Measurements from ENCODE around the gene ARHGAP22. TPM values are rescaled to one million over a fixed set of nuclear protein-coding genes. Genes with fewer than 3 reads are reported as not detected.

Gene ARHGAP22
- total RNA-seq, 4 donors from 2014 or later, result 7.7 to 16.5 (median 14.3) TPM

DNA sequence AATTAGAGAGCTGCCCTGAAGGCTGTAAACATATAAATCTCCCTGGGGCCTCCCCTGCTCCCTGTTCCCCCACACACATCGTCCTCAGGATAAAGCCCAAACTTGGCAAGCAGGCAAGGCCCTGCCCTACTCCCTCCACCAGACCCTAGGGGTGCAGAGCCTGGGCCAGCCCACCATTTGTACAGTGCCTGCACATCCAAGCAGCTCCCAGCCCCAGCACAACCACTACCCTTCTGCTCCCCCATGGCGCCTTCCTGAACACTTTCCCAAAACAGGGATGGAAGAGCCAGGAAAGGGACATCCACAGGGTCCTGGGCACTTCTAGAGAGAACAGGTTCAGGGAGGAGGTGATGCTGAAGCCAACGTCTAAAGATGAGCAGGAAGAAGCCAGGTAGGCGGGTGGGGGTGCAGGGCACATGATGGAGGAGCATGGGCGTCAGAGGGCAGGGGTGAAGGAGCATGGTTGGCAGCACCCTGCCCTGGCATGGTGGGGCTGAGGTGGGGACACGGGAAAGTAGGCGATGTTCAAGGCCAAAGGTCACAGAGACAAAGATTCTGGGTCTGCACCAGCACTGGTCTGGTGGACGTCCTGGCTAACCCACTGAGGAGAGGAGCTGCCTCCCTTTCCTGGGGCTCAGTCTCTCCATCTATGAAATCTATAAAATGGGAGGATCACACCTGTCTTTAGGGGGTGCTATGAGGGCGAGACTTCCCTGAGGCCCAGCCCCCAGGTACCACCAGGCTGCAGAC, 140.6 kb downstream of the ARHGAP22 start:
- H3K9me3 ChIP-seq, result no peaks in the 10 kb centered on the region
- DNase-seq (ENCODE audit: low spot score in 2 of 2), result no peak
- peaks cover 0 to 4% (median 0%) of the 10 kb centered on the region in 4 donors for H3K4me1 ChIP-seq
- WGBS, 2 donors, result 82 to 87% methylated on average over 9 of the region's 9 CpGs
- H3K27me3 ChIP-seq, result peaks cover 0 to 20% of the 10 kb centered on the region in 2 donors
- H3K36me3 ChIP-seq, result no peaks in the 10 kb centered on the region
- H3K4me3 ChIP-seq, result no peak overlapping the region
- no peak overlapping the region for H3K27ac ChIP-seq
- TF ChIP-seq POLR2A (IDR thresholded peaks at IDR 0.05) (no peak), EP300 (IDR thresholded peaks at IDR 0.05) (no peak)
- TF ChIP-seq, protein P1, sequence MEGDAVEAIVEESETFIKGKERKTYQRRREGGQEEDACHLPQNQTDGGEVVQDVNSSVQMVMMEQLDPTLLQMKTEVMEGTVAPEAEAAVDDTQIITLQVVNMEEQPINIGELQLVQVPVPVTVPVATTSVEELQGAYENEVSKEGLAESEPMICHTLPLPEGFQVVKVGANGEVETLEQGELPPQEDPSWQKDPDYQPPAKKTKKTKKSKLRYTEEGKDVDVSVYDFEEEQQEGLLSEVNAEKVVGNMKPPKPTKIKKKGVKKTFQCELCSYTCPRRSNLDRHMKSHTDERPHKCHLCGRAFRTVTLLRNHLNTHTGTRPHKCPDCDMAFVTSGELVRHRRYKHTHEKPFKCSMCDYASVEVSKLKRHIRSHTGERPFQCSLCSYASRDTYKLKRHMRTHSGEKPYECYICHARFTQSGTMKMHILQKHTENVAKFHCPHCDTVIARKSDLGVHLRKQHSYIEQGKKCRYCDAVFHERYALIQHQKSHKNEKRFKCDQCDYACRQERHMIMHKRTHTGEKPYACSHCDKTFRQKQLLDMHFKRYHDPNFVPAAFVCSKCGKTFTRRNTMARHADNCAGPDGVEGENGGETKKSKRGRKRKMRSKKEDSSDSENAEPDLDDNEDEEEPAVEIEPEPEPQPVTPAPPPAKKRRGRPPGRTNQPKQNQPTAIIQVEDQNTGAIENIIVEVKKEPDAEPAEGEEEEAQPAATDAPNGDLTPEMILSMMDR (IDR thresholded peaks at IDR 0.05), result no peak

DNA sequence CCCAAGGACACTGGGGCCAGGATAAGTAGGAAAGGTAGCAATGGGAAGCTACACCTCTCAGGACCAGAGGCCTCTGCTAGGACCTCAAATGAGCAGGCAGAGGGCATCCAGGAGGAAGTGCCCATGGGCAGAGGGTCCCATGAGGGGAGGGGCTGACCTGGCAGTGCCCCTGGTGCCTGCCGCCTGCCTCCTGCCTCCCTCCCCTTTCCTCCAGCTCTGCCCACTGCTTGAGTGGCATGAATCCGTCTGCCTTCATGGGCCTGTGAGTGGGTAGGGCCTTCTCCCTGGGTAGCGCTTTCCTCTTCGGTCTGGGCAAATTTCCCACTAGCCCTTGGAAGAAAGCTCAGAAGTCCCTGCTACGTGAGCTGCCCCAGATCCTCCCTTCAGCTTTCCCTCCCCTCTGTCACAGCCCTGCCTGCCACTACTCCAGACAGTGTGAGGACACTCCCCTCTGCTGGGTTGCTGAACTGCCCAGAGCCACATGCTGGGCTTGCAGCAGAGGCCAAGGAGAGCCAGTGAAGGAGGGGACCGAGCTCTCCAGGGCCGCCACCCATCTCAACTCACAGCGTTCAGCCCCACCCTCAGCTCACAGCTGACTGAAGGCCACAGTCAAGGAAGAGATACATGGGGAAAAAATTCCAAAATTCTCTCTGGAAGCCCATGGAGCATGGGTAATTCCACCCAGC, 141.4 kb downstream of the ARHGAP22 start:
- no peaks in the 10 kb centered on the region for H3K9me3 ChIP-seq
- DNase-seq (ENCODE audit: low spot score in 2 of 2), result no peak
- no peaks in the 10 kb centered on the region for H3K36me3 ChIP-seq
- H3K4me3 ChIP-seq, result no peak overlapping the region
- H3K4me1 ChIP-seq, result peaks cover 0 to 4% (median 0%) of the 10 kb centered on the region in 4 donors
- 49 to 57% methylated on average over 8 of the region's 8 CpGs for WGBS, 2 donors
- H3K27ac ChIP-seq, result no peak overlapping the region
- TF ChIP-seq, protein P1 (IDR thresholded peaks at IDR 0.05), result no peak
- TF ChIP-seq POLR2A (IDR thresholded peaks at IDR 0.05) (no peak), EP300 (IDR thresholded peaks at IDR 0.05) (no peak)
- peaks cover 0 to 20% of the 10 kb centered on the region in 2 donors for H3K27me3 ChIP-seq

DNA sequence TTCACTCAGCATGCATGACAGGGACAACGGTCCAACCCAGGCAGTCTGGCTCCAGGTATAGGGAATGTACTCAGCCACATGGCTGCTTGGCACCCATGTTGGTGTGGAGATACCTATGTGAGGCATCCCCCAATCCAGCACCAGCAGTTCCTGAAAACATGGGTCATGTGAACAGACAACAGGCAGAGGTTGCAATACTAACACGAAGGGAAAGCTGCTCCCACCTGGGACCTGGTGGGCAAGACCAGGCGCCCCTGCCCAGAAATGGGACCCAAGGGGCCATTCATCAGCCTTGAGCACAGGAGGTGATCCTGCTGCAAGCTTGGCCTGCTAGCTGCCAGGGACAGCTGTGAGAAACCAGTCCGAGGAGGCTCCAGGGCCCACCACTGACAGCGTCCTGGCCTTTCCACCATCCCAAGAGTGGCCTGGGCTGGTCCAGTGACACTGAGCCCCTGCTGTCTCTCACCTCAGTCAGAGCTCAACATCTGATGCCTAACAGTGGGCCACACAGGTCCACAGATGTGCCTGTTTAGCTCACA, 142.3 kb downstream of the ARHGAP22 start:
- Histone ChIP-seq H3K9me3 (no peaks in the 10 kb centered on the region), H3K4me3 (no peak overlapping the region), H3K36me3 (no peaks in the 10 kb centered on the region), H3K4me1 (peaks cover 0 to 4% (median 0%) of the 10 kb centered on the region in 4 donors), H3K27me3 (peaks cover 0 to 14% of the 10 kb centered on the region in 2 donors), H3K27ac (no peak overlapping the region)
- DNase-seq (ENCODE audit: low spot score in 2 of 2), result no peak
- WGBS, 2 donors, result 79 to 80% methylated on average over 5 of the region's 5 CpGs
- TF ChIP-seq EP300 (IDR thresholded peaks at IDR 0.05) (no peak), POLR2A (IDR thresholded peaks at IDR 0.05) (no peak)
- TF ChIP-seq, protein P1 (IDR thresholded peaks at IDR 0.05), result no peak

DNA sequence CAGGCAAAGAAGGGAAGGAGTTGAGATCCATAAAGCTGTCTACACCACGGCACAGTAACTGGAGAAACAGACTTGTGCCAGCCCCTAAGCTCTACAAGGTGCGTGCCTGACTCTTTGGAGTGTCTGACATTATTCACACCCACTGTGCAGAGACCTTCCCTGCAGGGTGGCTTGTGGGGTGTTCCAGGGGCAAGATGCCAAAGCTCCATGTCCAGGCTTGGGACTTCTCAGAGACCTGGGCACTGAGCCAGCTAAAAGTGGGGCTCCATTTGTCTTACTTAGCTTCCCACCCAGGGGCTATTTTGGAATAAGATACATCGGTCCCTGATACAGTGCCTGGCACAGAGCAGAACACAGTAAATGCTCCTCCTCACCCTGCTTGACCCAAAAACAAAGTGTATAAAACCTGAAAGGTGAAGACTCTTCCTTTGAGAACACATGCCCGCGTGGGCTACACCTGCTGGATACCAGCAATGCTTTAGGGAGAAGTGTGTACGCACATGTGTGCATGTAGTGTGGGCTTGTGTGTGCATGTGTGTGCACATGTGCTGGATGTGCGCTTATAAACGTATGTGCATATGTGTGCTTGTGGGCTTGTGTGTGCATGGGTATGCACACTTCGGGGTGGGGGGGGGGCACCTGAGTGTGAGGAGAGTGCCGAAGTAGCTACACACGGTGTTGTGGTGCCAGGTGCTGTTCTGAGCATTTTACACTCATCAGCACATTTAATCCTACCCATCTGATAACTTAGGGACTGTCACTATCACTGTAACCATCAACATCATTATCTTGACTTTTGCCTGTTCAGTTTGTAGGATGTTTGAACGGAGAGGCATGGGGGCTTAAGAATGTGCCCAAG, 143.0 kb downstream of the ARHGAP22 start:
- no peak overlapping the region for H3K4me3 ChIP-seq
- peaks cover 0 to 4% (median 0%) of the 10 kb centered on the region in 4 donors for H3K4me1 ChIP-seq
- no peaks in the 10 kb centered on the region for H3K36me3 ChIP-seq
- WGBS, 2 donors, result 88 to 90% methylated on average over 12 of the region's 12 CpGs
- TF ChIP-seq, protein P1 (IDR thresholded peaks at IDR 0.05), result no peak
- no peak for TF ChIP-seq EP300 (IDR thresholded peaks at IDR 0.05)
- TF ChIP-seq POLR2A (IDR thresholded peaks at IDR 0.05), result no peak
- peaks cover 0 to 10% of the 10 kb centered on the region in 2 donors for H3K27me3 ChIP-seq
- no peak for DNase-seq (ENCODE audit: low spot score in 2 of 2)
- H3K27ac ChIP-seq, result no peak overlapping the region
- H3K9me3 ChIP-seq, result no peaks in the 10 kb centered on the region

Data from tibial nerve (tissue), 4 donors.